Measurements from ENCODE around the gene KLF5. TPM values are rescaled to one million over a fixed set of nuclear protein-coding genes. Genes with fewer than 3 reads are reported as not detected.

KLF5 gene
- total RNA-seq (1 to 10 TPM; 1.0 to 5.4 (median 2.1) TPM), polyA plus RNA-seq (1 to 10 TPM in 1 of 3 donors, under 1 TPM in 2; 0.74 to 1.2 (median 0.85) TPM)
- long read RNA-seq, donor 1, partial matches to known transcripts = 0 of 3 reads
- long read RNA-seq, donor 1, other reads (novel, unspliced or antisense) = 0 of 3 reads
- long read RNA-seq, donor 2, partial matches to known transcripts = 0 of 1 reads
- long read RNA-seq, donor 2, other reads (novel, unspliced or antisense) = 0 of 1 reads

- peak; percentile 98 for DNase-seq
- peaks cover 0 to 11% (median 0%) of the 10 kb centered on the region in 6 donors for H3K36me3 ChIP-seq
- peak within 1 kb of the TSS; percentile 76 to 92 (median 79) for H3K4me3 ChIP-seq
- H3K9me3 ChIP-seq = no peaks in the 10 kb centered on the region
- H3K27ac ChIP-seq = peak within 1 kb of the TSS in 7 of 8 donors; percentile 69 to 86 (median 79)
- peaks cover 4 to 38% (median 22%) of the 10 kb centered on the region in 6 donors for H3K4me1 ChIP-seq
- 0 to 1% (median 0%) methylated on average over 17 to 93 of the region's 93 CpGs for WGBS, 5 donors
- peaks cover 0 to 68% (median 10%) of the 10 kb centered on the region in 7 donors for H3K27me3 ChIP-seq (replicated peaks in 1 of 7)
- peak; percentile 79 to 95 (median 90) for TF ChIP-seq POLR2AphosphoS5 (IDR thresholded peaks at IDR 0.05)
- peak in 1 of 11 experiments; percentile 18 for TF ChIP-seq CTCF (IDR thresholded peaks at IDR 0.05 in 8 of 11, conservative IDR thresholded peaks at IDR 0.05 in 3 of 11)
- TF ChIP-seq POLR2A (IDR thresholded peaks at IDR 0.05) = peak in 1 of 3 donors; percentile 66
- intact Hi-C loops (cut with DNase I; ENCODE audit: low total_unique reads) = no loop called here
Observed at GRCh38 chr13:73058736-73059459, at the start of gene KLF5. Gene KLF5 (plus strand): TSS chr13:73059005. CDS start chr13:73059328, 323 bp downstream.

DNA sequence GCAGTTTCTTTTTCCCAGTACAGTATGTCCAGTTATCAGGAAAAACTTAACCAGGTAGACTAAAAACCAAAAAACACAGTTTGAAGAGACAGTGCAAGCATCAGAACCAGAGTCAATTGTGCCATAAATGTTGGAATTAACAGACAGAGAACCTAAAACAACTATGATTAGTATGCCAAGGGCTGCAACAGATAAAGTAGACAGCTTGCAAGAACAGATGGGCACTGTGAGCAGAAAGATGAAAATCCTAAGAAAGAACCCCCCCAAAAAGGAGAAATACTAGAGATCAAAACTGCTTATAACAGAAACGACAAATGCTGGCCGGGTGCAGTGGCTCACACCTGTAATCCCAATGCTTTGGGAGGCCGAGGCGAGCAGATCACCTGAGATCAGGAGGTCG is 47.1 kb upstream of the KLF5 start:
- Histone ChIP-seq H3K4me3 (no peak overlapping the region), H3K27ac (no peak overlapping the region), H3K4me1 (no peaks in the 10 kb centered on the region), H3K9me3 (no peaks in the 10 kb centered on the region), H3K27me3 (replicated peaks in 1 of 7) (no peaks in the 10 kb centered on the region), H3K36me3 (peaks cover 0 to 80% (median 6%) of the 10 kb centered on the region in 6 donors)
- WGBS, 5 donors = 79 to 98% (median 88%) methylated on average over 5 of the region's 5 CpGs
- TF ChIP-seq CTCF (IDR thresholded peaks at IDR 0.05 in 8 of 11, conservative IDR thresholded peaks at IDR 0.05 in 3 of 11) = no peak
- intact Hi-C loops (cut with DNase I; ENCODE audit: low total_unique reads) = no loop called here
- DNase-seq = no peak

DNA sequence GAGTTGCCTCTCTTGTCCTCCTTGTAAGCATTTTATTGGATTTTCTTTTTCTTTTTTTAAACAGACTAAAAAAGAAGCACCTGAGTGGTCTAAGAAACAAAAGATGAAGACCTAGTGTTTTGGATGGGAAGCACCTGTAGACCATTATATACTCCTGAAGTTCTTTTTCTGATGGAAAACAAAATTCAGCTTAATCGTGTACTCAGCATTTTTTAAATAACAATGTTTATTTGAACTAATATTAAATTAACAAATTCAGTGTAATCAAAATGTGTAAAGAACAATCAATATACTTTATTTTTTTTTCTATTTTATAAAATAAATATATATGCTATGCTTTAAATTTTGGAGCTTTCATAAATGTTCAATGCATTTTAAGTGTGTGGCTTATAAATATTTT is 43.0 kb upstream of the KLF5 start:
- WGBS, 5 donors = 94 to 100% (median 97%) methylated on average over 1 of the region's 1 CpG
- H3K9me3 ChIP-seq = no peaks in the 10 kb centered on the region
- H3K4me3 ChIP-seq = no peak overlapping the region
- DNase-seq = no peak
- H3K4me1 ChIP-seq = no peaks in the 10 kb centered on the region
- H3K27me3 ChIP-seq (replicated peaks in 1 of 7) = no peaks in the 10 kb centered on the region
- H3K36me3 ChIP-seq = peaks cover 0 to 77% (median 13%) of the 10 kb centered on the region in 6 donors
- H3K27ac ChIP-seq = no peak overlapping the region
- intact Hi-C loops (cut with DNase I; ENCODE audit: low total_unique reads) = no loop called here
- TF ChIP-seq POLR2AphosphoS5 (IDR thresholded peaks at IDR 0.05) = no peak
- no peak for TF ChIP-seq POLR2A (IDR thresholded peaks at IDR 0.05)

DNA sequence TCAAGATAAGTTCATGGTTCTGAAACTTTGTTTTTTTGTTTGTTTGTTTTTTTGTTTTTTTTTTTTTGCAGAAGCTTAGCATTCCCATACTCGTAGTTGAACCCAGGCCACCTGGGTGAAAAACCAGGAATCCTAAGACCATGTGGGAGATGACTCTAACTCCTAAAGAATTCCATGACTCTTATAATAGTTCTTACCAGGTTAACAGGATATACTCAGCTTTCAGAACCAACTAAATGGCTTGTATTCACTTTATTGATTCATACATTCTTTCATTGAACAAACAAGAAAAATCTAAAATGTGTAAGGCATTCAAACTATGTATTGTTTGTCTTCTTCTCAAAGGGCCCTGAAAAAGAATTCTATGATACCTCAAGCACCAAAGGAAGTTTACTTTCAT is 40.5 kb upstream of the KLF5 start:
- 81 to 100% (median 95%) methylated on average over 1 of the region's 1 CpG for WGBS, 5 donors
- H3K27ac ChIP-seq = no peak overlapping the region
- no peaks in the 10 kb centered on the region for H3K9me3 ChIP-seq
- no peaks in the 10 kb centered on the region for H3K4me1 ChIP-seq
- H3K27me3 ChIP-seq (replicated peaks in 1 of 7) = no peaks in the 10 kb centered on the region
- no peak overlapping the region for H3K4me3 ChIP-seq
- TF ChIP-seq POLR2AphosphoS5 (IDR thresholded peaks at IDR 0.05) = no peak
- TF ChIP-seq POLR2A (IDR thresholded peaks at IDR 0.05) = no peak
- no peak for TF ChIP-seq CTCF (IDR thresholded peaks at IDR 0.05 in 8 of 11, conservative IDR thresholded peaks at IDR 0.05 in 3 of 11)
- peaks cover 0 to 64% (median 13%) of the 10 kb centered on the region in 6 donors for H3K36me3 ChIP-seq
- intact Hi-C loops (cut with DNase I; ENCODE audit: low total_unique reads) = no loop called here
- no peak for DNase-seq

All from spleen (tissue), 13 donors.